HG02970 (cell line): ENCODE results near the gene HPGDS.
"Not testable (repeated sequence)": the region's sequence is repeated elsewhere in the genome, so short reads cannot be mapped to it uniquely, and the experiment has no call there.

Experiments used
- ATAC-seq: cut with Tn5 transposase; IDR thresholded peaks from one replicate; pipeline ENCODE4 v1.9.1; 2021; ENCODE audit warnings: mild to moderate bottlenecking, moderate library complexity, moderate number of reproducible peaks; ENCODE audit not compliant: unreplicated experiment, low FRiP score

HPGDS gene

DNA sequence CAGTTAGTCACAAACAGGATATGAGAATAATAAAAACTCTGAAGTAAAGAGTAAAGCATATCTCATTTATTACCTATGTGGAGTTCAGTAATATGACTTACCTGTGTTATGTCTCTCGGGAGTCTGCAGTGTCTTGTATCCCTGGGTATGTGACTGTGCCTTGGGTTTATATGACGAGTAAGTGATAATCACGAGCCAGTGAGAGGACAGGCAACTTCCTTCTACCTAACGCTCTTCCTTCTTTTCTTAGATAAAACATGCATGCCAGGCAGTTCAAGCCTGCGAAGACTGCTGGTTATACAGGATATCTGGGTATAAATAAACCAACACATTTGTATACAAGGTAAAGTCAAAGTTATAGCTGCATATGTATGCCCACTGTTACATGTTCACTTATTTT, at the start of gene HPGDS:
Gene HPGDS, minus strand, starts transcription at position 143 of the 400 bp plus-strand sequence. CDS start 8,207 bp downstream, outside the sequence.
- no peak for ATAC-seq

DNA sequence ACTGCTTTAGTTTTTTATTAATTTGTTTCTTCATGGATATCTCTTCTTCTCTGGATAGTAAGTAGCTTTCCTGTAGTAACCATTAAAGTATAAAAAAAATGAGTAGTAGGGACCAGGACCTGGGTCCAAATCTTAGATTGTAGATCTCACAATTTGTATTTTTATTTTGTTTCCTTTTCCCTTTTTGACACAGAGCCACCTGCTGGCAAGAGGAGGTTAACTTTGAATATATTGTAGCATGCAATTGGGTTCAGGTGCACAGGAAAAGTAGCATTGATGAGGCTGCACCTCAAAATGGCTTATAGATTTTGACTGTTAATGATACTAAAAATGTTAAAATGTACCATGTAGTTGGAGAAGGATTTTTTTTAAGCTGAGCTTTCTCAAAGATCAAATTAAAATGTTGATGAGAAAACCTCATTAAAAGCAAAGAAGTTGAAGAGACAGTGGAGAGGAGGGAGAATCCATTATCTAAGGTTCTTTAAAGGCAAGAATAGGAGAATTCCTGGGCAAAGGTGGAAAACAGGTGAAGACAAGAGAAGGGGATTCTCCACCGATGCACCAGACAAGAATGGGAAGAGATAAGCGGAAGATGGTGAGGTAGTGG, 48.3 kb upstream of the HPGDS start:
- ATAC-seq, result no peak

DNA sequence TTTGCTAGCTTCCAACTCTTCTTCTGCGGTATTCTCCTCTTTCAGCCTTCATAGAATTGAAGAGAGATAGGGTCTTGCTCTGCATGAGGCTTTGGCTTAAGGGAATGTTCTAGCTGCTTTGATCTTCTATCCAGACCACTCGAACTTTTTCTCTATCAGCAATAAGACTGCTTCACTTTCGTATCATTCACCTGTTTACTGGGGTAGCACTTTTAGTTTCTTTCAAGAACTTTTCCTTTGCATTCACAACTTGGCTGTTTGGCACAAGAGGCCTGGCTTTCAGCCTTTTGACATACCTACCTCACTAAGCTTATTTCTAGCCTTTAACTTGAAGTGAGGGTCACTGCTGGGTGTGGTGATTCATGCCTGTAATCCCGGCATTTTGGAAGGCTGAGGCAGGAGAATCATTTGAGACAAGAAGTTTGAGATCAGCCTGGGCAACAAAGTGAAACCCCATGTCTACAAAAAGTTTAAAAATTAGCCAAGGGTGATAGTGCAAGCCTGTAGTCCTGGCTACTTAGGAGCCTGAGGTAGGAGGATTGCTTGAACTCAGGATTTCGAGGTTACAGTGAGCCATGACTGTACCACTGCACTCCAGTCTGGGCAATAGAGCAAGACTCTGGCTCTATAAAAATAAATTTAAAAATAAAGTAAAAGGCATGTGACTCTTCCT, 47.1 kb upstream of the HPGDS start:
- ATAC-seq, result no peak

GRCh38 chr4:94387965-94388364, 45.3 kb upstream of the HPGDS start:
- ATAC-seq, result not testable (repeated sequence)

DNA sequence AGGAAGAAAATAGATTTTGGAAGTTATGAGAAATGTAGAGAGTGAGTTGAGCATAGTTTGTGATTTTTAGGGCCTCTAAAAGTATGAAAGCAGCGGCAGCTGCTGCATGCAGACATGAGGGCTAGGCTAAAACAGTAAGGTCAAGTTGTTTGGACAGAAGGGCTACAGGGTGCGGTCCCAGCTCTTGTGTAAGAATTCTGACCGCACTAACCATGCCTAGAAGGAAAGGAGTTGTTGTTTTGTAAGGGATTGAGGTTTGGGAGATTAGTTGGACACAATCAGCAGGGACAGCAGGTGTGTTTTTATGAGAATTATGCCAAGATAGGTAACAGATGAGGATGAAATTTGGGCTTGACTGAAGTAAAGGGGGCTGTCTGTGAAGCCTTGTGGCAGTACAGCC, 42.8 kb upstream of the HPGDS start:
- not testable (repeated sequence) for ATAC-seq

DNA sequence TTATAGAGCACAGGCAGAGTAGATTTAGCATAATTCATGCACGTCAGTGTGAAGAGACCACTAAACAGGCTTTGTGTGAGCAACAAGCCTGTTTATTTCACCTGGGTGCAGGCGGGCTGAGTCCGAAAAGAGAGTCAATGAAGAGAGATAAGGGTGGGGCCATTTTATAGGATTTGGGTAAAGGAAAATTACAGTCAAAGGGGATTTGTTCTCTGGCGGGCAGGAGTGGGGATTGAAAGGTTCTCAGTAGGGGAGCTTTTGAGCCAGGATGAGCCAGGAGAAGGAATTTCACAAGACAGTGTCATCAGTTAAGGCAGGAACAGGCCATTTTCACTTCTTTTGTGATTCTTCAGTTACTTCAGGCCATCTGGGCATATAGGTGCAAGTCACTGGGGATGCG, 40.3 kb upstream of the HPGDS start:
- ATAC-seq, result not testable (repeated sequence)

GRCh38 chr4:94378047-94378446, 35.4 kb upstream of the HPGDS start:
- ATAC-seq, result no peak

- ATAC-seq, result no peak
These were observed 34.7 kb upstream of the HPGDS start for GRCh38 chr4:94377294-94377693.

GRCh38 chr4:94375364-94375763, 32.7 kb upstream of the HPGDS start:
- no peak for ATAC-seq

DNA sequence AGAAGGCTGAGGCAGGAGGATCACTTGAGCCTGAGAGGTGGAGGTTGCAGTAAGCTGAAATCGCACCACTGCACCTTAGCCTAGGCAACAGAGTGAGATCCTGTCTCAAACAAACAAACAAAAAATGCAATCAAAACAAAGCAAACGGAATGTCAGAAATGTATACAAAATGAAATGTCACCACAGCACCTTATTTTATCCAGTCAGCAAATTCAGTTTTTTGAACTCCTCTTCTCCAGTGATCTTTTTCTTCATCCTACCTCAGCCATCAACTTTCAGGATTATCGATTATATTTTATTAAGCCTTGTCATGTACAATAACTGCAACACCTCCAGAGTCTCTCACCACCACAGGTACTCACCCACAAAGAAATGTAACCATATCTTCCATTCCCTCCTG, 31.1 kb upstream of the HPGDS start:
- no peak for ATAC-seq

GRCh38 chr4:94372991-94373390, 30.4 kb upstream of the HPGDS start:
- ATAC-seq, result no peak

DNA sequence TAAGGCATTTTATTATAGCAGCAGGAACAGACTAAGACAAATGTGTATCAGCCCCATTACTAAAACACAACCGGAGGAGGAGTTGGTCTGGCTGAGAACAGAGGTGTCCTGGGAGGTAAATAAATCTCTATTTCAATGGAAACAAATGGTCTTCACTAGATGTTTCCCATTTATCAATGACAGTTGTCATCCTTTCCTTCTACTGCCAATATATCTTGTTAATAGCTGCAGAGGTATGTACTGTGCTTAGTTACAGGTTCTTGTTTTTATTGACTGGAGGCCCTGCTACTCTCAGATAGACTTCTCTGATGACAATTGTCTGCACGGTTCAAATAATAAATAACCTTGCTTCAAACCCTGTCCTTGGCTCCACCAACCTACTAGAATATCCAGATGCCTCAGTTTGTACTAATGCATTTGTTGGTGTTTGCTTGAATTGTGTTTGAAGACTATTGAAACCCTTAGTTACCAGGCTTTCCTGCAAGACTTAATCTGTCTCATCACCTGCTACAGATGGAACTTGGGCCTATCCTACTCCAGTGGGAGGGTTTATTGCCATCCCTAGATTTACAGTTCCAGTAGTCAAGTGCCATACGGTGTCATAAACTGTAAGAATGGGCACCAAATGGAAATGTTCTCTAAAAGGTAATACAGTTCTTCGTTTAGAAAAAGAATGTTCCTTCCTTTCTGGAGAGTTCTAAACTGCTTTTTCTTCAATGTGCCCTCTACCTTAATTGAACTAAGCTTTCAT, 29.8 kb upstream of the HPGDS start:
- ATAC-seq, result no peak

DNA sequence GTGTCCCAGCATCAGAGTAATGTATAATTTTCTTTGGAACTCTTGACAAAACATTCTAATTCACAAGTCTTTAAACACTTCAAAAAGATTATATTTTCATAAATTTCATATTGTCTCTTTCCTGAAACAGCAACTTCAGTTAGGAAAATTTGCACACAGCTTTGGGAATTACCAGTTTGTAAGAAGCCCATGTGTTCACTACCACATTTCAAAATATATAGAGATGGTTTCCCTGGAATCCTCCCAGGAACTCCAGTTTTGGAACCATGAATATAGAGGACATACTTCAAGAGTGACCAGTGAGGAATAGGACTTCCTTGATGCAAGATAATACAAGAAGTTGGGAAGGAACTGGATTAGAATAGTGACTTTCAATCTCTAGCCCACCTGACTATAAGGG, 28.7 kb upstream of the HPGDS start:
- ATAC-seq, result no peak

- ATAC-seq, result no peak
These were observed 28.1 kb upstream of the HPGDS start for GRCh38 chr4:94370533-94371254.

- no peak for ATAC-seq
These were observed 26.4 kb upstream of the HPGDS start for GRCh38 chr4:94369046-94369445.

GRCh38 chr4:94368459-94368858, 25.8 kb upstream of the HPGDS start:
- no peak for ATAC-seq

- no peak for ATAC-seq
These were observed 22.7 kb upstream of the HPGDS start for GRCh38 chr4:94365304-94365703.

DNA sequence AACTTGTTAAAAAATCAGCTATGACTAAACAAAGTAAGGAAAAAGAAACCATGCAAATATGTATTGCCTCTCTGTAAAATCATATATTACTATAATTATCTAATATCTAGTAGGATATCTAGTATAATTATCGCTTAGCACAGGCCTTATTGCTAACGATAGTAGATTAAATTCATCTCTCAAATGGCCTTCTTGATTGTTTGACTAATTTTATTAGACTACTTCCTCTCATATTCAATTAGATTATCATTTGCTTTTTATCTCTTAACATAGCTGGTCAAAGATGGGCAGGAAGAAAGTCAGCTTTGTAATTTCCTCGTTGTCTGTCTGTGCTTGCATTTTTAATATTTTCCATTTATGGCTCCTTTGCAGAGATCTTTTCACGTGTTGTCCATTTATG, 21.9 kb upstream of the HPGDS start:
- no peak for ATAC-seq

DNA sequence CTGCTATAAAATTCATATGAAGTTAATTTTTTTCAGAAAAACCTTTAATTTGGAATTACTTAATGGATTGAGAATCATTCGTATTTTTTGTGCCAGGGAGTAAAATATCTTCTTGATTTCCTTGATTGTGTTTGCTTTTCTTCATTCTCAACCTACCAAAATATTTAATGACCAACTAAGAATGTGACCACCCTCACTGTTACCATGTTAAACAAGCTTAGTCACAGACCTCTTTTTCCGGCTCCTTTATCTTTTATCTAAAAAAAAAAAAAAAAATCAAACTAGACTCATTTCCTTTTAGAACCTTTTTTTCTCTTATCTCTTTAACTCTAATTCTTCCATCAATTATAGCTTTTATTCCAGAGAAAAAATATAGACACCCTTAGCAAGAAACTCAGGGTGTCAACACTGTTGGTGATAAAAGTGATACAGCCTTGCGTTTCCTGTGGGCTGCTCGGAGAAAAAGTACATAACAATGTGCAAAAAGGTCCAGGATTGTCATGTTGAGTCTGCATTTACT, 20.6 kb upstream of the HPGDS start:
- no peak for ATAC-seq

DNA sequence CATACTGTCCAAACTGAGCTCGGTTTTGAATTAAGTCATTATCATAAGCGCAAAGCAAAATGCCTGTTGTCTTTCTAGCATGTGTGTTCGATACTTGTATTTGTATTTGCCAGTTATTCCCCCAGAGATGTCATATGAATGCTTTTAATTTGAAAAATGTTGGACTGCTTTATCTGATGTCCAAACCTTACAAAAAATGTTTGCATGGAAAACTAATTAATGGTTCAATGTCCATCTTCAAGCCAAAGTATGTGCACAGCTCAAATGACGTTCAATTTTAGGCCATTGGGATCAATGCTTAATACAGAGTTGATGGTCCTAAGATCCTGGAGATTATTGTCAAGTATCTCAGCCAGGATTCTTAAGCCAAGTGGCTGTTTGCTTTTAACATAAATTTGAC, 17.2 kb upstream of the HPGDS start:
- no peak for ATAC-seq

DNA sequence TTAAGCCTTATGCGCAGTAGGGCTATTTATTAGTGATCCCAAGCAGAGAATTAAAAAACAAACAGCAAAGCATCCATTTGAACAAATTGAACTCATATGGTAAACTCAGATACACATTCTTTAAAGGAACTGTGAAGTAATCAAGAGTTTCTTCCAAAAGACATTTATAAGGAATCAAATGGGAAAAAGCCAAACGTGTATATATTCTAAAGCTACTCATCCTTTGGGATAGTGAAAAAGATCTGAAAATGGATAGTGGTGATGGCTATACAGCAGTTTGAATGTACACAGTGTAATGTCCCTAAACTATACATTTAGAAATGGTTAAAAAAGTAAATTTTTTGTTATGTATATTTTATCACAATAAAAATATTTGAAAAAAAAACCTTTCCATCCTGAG, 16.6 kb upstream of the HPGDS start:
- no peak for ATAC-seq
